AG09309 (cell line): Measurements from ENCODE around the gene NDNF.

Experiments
- DNase-seq: peaks from one replicate; pipeline ENCODE4 v3.0.0-alpha.2; 2010; ENCODE audit warnings: low read depth
- H3K4me3 ChIP-seq: 2 replicates; pipeline ENCODE4 v1.5.1; 2011; ENCODE audit warnings: mild to moderate bottlenecking, low read depth, low read length, moderate library complexity; ENCODE audit not compliant: control insufficient read depth
- CTCF ChIP-seq: IDR thresholded peaks from 2 replicates; pipeline ENCODE4 v1.5.1; 2011; ENCODE audit warnings: mild to moderate bottlenecking, low read depth, low read length, inconsistent platforms; ENCODE audit not compliant: insufficient read depth, control insufficient read depth; ENCODE audit errors: missing control alignments

Gene NDNF

DNA sequence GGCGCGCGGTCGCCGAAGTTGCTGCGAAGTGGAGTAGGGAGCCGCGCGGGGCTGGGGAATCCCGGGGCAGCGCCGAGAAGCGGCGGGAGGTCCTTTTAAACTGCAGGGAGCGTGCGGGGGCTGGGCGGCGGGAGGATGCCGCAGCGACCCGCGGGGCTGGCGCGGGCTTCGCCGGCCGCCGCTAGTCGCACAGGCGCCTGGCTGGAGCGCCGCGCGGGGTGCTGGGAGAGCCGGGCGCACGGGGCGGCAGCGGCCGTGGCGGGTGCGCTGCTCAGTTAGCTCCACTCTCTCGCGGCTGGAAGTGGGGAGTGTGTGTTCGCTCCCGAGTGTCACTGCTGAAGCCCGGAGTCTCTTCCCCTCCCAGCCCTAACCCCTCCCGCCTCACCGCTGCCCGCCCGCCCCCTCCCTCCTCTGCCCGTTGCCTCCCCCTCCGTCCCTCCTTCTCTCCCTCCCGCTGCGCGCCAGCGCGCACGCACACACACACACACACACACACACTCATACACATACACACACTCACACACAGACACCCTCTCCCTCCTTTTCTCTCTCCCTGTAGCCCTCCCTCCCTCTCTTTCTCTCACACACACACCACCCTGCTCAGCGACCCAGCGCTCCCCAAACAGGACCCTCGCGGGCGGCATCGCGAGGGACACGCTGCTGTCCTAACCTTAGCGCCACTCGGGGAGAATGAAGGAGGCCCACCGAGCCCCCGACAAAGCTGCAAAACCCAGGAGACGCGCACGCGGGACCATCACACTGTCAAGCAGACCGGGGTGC lies at the start of gene NDNF:
TSS of gene NDNF (minus strand) at position 312 of the 780 bp plus-strand sequence. CDS start 26,698 bp downstream, outside the sequence.
- TF ChIP-seq CTCF = no peak
- peak within 1 kb of the TSS; percentile 59 for H3K4me3 ChIP-seq
- DNase-seq = no peak

GRCh38 chr4:121119715-121120114 lies 47.4 kb upstream of the NDNF start:
- no peak for DNase-seq
- no peak overlapping the region for H3K4me3 ChIP-seq
- no peak for TF ChIP-seq CTCF

DNA sequence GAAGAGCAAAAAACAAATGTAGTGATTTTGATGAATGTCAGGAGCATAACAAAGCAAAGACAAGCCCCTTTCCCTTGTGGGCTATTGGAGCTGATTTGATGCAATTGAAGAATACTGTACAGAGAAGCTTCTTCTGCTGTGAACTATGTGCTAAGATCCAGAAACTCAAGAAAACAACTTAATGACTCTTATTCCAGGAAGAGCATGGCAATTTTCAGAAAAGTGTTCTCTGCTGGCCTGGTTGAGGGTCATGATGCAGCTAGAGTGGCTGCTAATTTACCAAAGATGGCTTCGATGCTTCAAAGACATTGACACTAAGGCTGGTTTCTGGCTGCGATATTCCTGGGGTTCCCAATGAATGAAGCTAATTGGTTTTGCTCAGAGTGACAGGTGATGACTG lies 46.0 kb upstream of the NDNF start:
- H3K4me3 ChIP-seq = no peak overlapping the region
- no peak for TF ChIP-seq CTCF
- no peak for DNase-seq

DNA sequence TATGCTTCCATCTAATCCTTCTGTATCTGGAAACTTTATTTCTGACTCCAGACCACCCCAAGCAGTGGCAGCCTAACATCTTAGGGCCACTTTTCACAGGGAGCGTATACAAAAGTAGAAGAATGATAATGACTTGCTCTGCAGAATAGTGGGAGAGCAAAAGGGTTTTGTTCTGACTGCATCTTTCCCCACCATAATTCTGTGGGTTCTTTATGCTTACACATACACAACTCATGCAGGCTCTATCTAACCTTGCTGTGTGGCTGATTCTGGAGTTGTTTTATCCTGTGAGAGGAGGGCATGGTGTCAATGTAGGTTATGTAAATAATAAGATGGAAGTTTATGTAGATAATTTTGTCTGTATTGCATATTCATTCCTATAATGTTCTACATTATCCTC lies 42.4 kb upstream of the NDNF start:
- DNase-seq = no peak
- H3K4me3 ChIP-seq = no peak overlapping the region
- TF ChIP-seq CTCF = no peak

- peak; percentile 23 for TF ChIP-seq CTCF
- no peak for DNase-seq
- no peak overlapping the region for H3K4me3 ChIP-seq
Observed at GRCh38 chr4:121112530-121112929, 40.2 kb upstream of the NDNF start.

- no peak for DNase-seq
- H3K4me3 ChIP-seq = no peak overlapping the region
- TF ChIP-seq CTCF = no peak
Observed at GRCh38 chr4:121108557-121108956, 36.2 kb upstream of the NDNF start.
